HL-60/S4 treated with phorbol 12-myristate 13-acetate at 8.2 ng/mL for 4 days and 3 days (cell line): ENCODE measurements around the gene PRKN.

ENCODE experiments used
- in situ Hi-C: fragments of 300-500 bp; cut with MboI; formaldehyde crosslinking; loops from 2 replicates; pipeline ENCODE4 v1.15.0; 2022; ENCODE audit warnings: low sequenced_read_pairs

PRKN gene

DNA sequence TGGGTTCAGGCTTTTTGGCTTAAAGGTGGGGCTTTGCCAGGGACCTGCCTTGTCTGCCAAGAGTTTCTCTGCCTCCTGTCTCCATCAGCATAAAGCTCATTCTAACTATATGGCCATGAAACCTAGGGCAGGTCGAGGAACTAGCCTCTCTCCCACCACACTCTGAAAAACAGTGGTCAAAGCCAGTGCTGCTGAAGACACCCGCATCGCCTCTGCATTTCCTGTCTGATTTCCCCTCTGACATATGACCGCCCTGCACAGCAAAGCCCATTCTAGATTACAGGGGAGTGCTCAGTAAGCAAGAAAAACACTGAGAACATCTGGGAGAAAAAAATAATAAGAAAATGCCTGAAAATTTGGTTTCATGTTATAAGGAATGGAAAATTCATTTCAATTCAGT, 573.6 kb downstream of the PRKN start:
- in situ Hi-C loops = no loop called here

- in situ Hi-C loops = no loop called here
Observed at GRCh38 chr6:162153120-162153519, 574.4 kb downstream of the PRKN start.

- in situ Hi-C loops = no loop called here
Observed at GRCh38 chr6:162151021-162151665, 576.4 kb downstream of the PRKN start.

GRCh38 chr6:162150295-162150694, 577.3 kb downstream of the PRKN start:
- in situ Hi-C loops = no loop called here

GRCh38 chr6:162149786-162150185, 577.8 kb downstream of the PRKN start:
- in situ Hi-C loops = no loop called here

DNA sequence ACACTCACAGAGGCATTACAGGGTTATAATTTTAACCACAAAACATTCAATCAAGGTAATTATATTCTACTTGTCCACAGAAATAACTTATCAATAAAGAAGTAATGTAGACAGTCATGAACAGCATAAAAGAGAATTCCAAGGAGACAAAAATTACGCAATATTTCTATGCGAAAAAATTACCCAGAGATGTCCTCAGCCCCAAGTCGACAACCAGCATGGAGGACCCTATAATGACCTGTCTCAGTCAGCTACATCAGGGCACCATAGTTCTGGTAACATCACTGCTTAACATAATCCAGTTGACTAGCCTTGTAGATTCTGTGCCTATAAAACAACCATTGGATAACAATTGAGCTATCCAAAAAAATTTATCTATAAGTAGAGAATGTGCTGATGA, 579.8 kb downstream of the PRKN start:
- in situ Hi-C loops = no loop called here

DNA sequence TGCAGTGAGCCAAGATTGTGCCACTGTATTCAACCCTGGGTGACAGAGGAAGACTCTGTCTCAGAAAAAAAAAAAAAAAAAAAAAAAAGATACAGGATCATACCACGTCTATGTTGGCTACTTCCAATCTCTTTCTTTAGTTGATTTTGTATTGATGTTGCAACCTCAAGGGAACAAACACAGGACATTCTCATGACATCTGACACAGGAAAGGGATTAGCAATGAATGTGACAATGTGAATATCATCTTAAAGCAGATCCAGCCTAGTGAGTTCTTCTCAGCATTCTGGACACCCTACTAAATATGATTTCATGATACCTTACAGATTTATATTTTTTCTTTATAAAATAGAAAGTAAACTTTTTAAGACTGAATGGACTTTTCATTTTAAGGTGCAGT, 580.3 kb downstream of the PRKN start:
- in situ Hi-C loops = no loop called here

DNA sequence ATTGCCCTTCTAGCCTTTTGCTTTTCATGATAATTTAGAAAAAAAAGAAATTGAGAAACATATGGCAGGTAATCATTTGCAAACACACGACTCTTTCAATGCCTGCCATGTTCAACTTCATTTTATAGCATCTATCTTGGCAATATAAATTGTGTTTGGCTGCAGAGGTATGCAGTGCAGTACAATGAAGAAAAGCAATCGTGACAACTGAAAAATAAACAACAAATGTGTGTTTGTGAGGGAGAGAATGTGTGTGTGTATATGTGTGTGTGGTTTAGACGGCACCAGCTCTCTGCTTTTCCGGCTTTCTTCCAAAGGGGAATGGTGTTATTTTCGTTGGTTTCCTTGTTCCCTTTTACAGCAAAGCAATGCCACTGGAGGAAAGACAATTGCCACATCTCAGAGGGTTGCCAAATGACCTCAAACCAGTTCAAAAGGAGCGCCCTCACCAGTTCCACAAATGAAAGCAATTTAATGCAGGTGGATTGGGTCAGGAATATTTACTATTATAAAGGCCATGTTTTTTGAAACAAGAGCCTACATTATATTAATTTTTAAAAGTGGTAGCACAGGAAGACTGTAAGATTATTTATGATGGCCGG, 587.2 kb downstream of the PRKN start:
- in situ Hi-C loops = no loop called here

DNA sequence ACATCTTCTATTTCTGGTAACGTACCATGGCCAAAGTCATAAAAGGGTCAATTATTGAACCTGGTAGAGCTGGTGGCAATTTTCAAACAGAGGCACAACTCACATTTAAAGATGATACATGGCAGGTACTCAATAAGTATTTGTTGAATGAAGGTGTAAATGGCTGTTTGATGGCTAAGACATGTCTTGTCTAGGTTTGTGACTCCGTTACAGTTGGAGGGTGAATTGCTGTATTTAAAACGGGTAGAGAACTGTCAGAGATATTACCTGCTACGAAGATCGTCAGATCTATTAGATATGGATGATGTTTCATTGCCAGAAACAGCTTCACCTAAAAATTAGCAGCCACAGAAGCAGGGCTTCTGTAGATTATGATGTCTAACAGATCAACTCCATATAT, 601.9 kb downstream of the PRKN start:
- in situ Hi-C loops = no loop called here

DNA sequence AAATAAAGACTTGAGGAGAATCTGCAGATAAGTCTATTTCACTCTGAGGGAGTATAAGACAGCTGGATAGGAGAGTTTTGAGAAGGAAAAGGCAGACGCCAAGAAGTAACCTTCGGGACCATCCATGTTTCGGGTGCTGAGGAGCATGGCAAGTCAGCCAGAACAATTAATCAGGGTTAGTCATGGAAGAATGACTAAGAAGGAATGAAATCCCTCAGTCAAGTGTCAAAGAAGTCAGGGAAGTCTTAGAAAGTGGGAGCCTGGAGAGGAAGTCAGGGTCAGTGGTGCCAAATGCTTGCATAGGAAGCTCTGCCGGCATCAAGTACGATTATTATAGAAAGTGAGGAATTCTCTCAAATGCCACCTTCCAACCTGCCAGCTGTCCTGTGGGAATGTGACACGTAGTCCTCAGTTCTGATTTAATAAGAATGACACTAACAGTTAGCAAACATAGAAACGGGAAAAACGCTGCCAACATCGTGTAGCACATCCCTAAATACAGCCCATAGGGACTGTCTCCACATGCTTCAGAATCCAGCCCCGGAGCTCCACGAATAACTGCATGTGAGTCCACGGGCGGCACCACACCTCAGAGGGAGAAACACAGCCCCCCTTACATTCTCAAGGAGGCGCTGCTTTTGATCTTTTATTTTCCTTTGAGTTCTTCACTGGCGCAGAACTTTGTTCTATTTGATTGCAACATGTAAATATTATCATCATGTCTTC, 602.7 kb downstream of the PRKN start:
- in situ Hi-C loops = no loop called here

GRCh38 chr6:162123797-162124196, 603.8 kb downstream of the PRKN start:
- in situ Hi-C loops = no loop called here

DNA sequence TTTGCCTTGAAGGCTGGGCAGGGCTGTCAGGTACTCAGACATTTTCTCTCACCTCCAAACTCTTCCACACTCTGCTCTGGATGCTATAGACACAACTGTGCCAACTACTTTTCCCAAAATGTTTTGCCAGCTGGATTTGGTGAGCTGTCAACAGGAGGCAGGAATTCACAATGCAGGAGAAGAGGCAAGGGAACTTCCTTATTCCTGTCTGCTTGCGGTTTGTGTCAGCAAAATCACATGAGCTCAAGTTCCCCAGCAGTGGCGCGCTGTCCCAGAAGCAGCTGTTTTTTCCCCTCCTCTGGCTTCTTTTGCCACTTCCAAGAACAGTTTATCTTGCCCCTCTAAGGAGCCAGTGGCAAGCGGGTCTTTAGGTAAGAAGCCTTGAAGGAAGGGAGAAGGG, 608.2 kb downstream of the PRKN start:
- in situ Hi-C loops = no loop called here

GRCh38 chr6:162118706-162119105, 608.9 kb downstream of the PRKN start:
- in situ Hi-C loops = no loop called here

- in situ Hi-C loops = no loop called here
Observed at GRCh38 chr6:162116902-162117525, 610.6 kb downstream of the PRKN start.

DNA sequence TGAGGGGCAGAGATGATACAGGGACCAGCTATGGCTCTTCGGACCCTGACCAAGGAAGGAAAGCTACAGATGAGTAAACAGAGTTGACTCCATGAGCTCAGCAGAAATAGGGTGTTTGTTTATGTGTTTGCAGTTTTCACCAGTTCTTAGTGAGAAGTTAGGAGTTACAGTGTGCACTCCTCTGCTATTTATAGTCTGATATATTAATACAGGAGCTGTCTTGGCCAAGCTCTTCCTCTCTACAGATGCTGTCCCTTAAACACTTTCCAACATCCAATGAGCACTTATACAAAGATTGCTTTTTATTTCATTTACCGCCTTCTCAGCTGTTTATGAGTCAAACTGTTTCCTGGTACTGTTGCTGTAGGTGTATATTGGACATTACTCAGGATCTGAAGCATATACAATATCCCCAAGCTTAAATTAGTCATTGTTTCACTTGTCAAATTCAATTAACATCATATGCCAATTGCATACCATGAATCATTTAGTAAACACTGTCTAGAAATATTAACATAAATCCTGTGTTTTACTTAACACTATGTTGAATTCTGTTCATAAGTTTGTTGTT, 618.0 kb downstream of the PRKN start:
- in situ Hi-C loops = no loop called here

GRCh38 chr6:162108041-162108440, 619.5 kb downstream of the PRKN start:
- in situ Hi-C loops = no loop called here

- in situ Hi-C loops = no loop called here
Observed at GRCh38 chr6:162100096-162100495, 627.5 kb downstream of the PRKN start.

DNA sequence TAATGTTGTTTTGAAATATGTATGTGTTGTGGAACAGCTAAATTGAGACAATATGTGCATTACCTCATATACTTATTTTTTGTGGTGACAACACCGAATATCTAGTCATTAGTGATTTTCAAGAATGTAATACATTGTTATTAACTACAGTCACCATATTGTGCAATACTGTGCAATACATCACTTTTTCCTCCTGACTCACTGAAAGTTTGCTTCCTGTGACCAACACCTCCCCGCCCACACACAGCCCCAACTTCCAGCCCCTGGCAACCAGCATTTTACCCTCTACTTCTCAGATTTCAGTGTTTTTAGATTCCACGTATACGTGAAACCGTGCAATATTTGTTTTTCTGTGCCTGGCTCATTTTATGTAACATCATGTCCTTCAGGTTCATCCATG, 627.9 kb downstream of the PRKN start:
- in situ Hi-C loops = no loop called here

- in situ Hi-C loops = no loop called here
Observed at GRCh38 chr6:162092816-162093502, 634.6 kb downstream of the PRKN start.

- in situ Hi-C loops = no loop called here
Observed at GRCh38 chr6:162090734-162091133, 636.8 kb downstream of the PRKN start.

DNA sequence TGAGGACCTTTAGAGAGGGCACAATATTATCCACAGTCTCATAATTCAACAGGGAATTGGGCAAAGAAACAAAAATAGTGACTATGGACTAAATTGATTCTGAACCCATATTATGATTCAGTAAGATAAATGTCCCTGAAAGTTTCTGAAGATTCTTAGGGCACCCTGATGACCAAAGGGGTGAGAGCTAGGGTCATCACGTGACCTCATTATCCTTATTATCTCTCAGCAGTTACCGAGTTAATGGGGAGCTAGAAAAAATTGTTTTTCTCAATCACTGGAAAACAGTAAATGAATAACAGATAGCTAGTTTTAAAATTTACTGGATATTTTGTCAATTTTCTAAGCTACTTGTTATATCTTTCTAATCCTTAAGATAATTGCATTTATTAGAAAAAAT, 639.5 kb downstream of the PRKN start:
- in situ Hi-C loops = no loop called here
